ENCODE data around the gene GATB.

DNA sequence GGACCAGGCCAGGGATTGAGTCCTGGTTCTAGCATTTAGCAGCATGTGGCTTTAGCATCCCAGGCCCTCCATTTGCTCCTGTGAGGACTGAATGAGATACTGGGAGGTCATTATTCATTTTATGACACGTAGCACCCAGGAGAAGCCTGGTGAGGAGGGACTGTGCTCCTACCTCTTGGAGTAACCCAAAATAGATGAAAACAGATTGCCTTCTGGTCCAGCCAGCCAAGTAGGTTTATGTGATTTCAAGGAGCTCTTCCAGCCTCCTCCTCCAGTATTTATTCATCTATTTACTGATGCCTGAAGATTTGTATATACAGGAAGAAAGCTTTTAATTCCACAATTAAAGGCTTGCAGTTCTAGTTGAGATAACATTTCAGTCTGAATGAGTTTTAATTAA lies 109.3 kb downstream of the GATB start:
- TF ChIP-seq, protein P1, sequence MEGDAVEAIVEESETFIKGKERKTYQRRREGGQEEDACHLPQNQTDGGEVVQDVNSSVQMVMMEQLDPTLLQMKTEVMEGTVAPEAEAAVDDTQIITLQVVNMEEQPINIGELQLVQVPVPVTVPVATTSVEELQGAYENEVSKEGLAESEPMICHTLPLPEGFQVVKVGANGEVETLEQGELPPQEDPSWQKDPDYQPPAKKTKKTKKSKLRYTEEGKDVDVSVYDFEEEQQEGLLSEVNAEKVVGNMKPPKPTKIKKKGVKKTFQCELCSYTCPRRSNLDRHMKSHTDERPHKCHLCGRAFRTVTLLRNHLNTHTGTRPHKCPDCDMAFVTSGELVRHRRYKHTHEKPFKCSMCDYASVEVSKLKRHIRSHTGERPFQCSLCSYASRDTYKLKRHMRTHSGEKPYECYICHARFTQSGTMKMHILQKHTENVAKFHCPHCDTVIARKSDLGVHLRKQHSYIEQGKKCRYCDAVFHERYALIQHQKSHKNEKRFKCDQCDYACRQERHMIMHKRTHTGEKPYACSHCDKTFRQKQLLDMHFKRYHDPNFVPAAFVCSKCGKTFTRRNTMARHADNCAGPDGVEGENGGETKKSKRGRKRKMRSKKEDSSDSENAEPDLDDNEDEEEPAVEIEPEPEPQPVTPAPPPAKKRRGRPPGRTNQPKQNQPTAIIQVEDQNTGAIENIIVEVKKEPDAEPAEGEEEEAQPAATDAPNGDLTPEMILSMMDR (conservative IDR thresholded peaks at IDR 0.05 in 1 of 2, IDR thresholded peaks at IDR 0.05 in 1 of 2; ENCODE audit: low read depth in 1 of 2, low read length in 2 of 2) = no peak
- TF ChIP-seq EZH2 (IDR thresholded peaks at IDR 0.05; ENCODE audit: low read length, missing control alignments) = no peak

Measured in fibroblast of lung (primary cell).